NCI-H1105 (cell line): ENCODE data around the gene AK5.
A peak's percentile ranks its signal among the peaks of the same experiment; 100 is the strongest.

Source experiments
- DNase-seq: peaks from one replicate; lab custom pipeline; 2025; lab: John Stamatoyannopoulos, UW

Gene AK5

DNA sequence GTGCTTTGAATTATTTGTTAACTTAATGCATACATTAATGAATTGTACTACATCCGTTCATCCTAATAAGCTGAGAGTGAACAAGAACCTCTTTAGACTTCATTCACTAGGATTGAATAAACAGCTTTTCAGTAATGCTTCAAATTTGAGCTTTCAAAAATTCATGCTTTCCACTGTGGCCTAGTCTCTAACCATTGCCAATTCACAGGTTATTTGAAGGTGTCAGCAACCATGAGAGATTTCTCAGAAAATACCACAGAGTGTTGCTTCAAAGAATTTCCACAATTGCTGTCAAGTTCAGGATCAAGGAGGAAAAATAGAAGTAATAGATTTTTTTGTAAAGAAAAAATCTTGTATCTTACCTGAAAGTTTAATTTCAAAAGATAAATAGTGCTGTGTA is 72.7 kb downstream of the AK5 start:
- no peak for DNase-seq

DNA sequence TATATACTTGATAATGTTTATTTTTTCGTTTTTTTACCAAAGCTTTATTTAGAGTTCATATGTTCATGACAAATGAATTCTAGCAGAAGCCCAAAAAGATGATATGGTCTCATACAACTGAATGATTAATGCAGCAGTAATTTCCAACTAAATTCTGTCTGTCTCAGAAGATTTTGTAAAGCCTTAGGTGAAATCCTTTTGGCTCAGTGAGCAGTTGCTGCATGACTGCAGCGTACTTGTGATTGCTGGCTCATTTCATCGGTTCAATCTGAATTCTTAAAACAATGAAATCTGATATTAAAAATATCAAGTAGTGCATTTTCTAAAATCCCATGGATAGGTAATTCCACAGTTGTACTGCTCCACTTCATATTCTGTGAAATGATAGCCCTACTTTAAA is 73.2 kb downstream of the AK5 start:
- no peak for DNase-seq

DNA sequence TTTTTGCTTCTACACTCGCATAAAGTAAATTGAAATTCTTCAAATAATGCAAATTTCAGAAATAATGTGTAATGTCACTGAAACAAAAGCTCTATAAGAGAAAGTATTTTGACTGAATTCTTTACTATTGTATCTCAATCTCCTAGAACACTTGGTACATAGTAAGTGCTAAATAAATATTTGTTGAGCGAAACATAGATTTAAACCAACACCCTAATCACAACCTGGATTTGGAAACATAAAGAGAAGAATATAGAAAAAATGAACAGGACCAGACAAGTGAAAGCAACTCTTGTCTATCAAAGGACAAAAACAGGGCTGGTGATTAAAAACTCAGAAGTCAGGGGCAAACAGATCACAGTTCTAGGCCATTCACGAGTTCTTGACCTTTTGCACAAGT is 74.3 kb downstream of the AK5 start:
- DNase-seq, result no peak

DNA sequence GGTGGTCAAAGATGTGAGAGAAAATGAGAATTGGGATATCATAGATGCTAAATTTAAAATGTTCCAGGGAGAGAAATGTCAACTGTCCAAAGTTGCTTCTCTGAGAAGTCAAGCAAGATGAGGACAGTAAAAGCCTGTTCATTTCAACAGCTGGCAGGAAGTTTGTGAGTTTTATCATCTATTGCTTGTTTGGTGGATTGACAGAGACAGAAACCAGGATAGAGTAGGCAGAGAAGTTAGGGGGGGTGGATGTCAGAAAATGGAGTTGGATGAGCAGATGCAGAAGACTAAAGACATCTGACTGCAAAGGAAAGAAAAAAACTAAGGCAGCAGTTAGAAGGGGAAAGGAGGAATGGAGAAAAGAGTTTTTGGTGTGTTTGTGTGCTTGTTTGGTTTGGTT is 78.4 kb downstream of the AK5 start:
- no peak for DNase-seq

DNA sequence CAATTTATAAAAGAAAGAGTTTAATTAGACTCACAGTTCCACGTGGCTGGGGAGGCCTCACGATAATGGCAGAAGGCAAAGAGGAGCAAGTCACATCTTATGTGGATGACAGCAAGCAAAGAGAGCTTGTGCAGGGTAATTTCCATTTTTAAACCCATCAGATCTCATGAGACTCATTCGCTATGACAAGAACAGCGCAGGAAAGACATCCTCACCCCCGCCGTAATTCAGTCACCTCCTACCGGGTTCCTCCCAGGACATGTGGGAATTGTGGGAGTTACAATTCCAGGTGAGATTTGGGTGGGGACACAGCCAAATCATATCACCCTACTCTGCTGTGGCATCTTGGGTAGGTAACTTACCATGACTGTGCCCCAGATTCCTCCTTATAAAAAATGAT is 79.8 kb downstream of the AK5 start:
- DNase-seq, result no peak

DNA sequence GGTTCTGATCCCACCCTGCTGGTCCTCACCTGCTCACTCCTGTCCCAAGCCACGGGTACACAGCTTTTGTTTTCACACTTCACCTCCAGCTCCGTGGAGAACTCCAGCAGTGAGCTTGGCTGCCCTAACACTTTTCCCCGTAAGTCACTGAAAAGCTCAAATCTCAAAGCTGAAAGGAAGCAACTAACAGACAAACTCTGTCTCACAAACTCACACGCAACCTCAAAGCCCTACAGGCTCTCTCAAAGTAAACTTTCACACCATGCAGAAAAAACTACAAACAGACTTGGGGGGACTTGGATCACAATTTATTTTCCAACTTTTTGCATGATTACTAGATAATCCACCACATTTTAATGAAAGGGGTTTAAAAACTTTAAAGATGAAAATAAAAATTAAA is 88.3 kb downstream of the AK5 start:
- DNase-seq, result no peak

DNA sequence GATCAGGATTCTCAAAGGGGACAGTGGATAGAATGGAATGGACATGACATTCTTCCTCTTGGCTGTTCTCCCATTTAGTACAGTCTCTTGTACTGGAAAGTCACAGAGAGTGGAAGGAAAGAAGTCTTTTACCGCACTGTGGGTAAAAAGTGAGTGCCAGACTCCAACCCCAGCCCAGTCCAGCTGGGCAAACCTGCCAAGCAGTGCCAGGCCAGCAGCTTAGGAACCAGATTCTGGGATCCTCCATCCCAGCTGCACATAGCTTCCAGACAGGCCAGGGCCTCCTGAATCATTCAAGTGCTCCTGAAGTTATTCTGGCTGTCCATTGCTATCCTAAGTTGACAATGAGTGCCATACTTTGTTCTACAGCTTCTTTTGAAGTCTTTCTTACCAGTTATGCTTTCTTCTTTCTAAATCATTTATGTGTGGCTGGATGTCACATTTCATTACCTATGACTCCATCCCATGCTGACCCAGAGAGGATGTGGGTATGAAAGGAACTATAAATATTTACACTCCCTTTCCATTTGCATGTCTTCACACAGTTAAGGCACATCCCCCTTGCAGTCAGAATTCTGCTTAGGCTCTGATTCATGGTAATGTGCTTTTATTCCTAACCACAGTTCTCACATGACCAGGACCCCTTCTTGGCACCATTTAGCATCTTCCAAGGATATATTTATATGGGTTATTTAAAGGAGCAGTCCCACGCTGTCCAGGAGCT is 88.9 kb downstream of the AK5 start:
- DNase-seq, result no peak

DNA sequence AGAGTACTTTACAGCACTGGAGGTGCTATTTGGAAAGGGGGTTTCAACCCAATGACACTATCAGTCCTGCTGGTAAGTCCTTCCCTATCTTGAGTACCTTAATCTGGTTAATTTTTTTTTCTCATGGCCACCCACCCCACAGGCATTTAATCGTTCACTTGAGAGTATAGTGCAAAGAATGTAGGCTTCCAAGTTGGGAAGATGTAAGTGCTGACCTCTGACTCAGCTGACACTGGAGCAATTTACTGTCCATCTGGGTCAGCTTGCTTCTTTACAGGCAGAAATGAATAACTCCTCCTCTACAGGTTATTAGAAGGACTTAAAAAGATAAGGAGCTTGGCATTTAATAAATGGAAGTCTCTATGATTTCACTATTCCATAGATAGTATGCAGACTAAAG is 89.6 kb downstream of the AK5 start:
- DNase-seq, result no peak

DNA sequence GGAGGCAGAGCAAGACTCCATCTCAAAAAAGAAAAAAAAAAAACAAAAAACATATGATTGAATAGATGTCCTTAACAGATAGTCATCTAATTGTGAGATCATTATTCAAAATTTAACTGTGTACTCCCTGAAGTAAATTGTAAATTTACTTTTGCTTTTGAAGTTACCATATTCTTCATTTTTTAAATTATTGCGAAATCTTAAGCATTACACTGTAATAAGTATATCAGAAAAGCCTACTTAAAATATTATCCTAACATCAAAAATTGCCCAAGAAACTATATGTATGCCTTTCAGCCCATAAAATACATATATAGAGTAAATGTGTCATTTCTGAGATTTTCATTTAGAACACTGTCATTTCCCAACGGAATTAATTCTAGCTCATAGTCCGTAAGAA is 91.9 kb downstream of the AK5 start:
- no peak for DNase-seq

DNA sequence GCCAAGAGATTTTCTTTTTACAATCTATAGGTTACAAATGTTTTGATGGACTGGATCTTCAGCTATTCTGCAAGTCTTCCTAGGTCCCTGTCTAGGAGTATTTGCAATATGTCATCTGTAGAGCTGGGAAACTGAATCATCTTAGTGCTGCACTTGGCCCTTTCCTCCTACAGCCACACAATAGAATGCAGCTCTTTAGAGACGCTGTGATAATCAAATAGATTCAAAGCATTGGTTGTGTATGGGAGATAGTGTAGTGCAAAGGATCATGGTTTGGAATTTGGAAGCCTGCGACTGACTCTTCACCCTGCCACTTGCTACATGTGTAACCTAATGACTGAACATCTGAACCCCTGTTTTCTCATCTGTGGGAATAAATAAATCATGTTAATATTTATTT is 93.7 kb downstream of the AK5 start:
- no peak for DNase-seq

DNA sequence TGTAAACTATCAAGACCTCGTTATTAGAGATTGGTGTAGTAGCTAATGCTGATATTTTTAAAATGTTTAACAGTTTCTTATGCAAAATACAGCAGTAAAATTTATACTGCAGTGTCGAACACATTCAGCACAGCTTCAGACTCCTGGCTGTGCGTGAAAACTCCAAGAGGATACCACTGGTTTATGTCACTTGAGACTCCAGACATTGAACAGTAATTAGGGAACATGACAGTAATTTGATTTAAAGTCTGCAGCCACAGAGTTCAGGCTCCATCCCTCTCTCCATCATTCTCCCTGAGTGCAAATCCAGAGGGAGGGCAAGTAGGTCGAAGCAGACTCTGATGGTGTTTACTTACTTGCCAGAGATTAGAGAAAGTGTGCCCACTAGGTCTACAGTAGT is 94.2 kb downstream of the AK5 start:
- no peak for DNase-seq

DNA sequence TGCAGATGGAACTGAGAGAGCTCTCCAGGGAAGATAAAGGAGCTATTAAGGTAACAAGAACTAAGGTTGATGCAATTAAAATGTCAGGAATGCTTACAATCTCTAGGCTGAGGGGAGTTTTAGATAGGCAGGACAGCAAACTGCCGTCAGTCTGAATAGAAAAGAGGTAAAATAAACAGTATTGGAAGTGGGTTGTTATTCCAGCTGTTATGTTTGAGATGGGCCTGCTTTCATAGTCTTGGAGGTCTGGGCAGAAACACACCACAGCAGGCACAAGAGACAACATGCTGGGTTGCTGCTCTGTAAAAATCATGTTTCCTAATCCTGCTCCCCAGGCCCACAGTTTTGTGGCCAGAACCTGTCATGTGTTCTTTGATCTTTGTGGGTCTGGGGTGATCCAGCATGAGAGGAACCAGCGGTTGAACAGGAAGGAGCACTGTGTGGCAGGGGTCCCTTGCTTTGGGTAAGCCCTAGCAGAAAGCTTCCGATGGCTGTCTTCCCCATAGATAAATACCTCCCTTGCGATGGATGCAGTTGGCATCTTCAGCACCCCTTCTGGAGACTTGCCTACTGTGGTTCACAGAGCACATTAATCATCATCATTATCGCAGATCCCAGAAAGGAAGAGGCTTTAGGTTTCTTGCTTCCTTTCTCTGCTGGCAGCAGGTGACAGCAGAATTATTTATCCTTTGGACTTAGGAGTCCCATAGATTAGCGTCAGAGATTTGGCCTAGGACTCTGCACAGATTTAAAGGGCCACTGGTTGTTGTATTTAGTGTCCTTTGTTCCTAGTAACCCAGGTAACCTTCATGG is 97.1 kb downstream of the AK5 start:
- no peak for DNase-seq

DNA sequence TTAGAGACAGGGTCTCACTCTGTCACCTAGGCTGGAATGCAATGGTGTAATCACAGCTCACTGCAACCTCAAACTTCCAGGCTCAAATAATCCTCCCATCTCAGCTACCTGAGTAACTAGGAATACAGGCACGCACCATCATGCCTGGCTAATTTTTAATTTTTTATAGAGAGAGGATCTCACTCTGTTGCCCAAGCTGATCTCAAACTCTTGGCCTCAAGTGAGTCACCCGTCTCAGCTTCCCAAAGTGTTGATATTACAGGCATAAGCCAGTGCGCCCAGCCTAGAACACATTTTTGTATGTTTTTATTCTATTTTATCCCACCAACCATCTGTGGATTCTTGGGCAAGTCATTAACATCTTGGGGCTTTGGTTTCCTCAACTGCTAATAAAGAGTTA is 100.5 kb downstream of the AK5 start:
- no peak for DNase-seq

DNA sequence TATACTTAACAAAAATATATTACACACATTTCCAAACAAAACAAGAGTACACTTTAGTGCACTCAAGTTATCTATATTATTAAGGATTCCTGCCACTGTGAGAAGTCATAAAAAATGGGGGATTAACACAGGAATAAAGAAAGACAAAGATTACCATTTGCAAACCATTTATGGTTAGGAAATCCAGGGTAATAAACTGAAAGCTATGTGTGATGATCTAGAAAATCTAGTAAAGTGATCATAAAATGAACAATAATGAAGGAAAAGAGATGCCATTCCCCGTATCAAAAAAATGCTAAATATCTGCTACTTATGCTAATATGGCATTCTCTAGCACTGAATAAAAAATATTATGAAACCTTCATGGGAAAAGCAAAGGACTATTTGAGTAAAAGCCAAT is 101.4 kb downstream of the AK5 start:
- DNase-seq, result no peak

DNA sequence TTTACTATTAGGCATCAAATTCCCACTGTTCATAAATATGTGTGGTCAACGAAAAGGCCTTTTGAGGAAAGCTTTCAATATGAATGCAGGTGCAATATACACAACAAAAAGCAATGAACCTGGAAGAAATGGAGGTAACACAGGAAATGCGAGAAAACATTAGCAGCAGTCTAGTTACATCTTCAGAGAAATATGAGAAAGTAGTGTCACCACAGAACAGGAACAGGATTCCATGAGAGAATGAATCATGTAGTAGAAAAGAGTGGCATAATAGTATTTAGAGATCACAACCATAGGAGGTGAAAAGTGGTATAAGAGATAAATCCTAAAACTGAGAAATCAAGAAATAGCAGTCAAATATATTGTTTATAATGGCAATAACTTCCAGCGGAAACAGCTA is 103.7 kb downstream of the AK5 start:
- no peak for DNase-seq

DNA sequence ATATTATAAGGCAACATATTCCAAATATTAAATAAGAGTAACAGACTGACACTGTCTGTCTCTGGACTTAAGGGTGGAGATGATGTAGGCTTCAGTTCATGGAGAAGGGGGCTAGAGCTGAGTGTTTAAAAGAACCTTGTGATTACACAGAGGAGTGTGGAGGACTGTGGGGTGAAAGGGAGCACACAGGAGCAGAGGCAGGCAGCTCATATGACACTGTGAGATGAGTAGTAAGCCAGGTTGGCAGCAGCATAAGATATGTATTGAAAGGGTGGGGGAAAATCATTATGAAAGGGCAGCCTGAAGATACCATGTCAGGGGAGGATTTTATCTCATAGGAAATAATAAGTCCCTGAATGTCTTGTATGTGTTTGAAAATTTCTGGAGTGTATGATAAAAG is 104.5 kb downstream of the AK5 start:
- no peak for DNase-seq

DNA sequence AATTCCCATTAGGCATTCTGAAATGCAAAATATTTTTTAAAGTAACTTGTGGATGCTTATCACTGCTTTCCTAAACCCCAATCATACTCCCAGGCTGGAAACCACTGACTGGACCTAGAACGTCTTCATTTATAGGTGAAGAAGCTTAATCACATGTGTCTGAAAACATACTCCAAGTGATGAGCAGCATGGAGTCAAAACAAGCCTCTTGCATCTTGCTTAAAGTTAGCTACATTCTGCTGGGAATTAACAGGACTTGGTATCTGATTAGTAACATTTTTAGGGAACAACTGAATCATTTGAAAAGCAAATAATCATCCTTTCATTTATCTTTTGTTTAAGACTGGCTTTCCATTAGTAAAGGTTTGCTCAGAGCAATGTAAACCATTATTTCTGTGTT is 105.7 kb downstream of the AK5 start:
- no peak for DNase-seq

DNA sequence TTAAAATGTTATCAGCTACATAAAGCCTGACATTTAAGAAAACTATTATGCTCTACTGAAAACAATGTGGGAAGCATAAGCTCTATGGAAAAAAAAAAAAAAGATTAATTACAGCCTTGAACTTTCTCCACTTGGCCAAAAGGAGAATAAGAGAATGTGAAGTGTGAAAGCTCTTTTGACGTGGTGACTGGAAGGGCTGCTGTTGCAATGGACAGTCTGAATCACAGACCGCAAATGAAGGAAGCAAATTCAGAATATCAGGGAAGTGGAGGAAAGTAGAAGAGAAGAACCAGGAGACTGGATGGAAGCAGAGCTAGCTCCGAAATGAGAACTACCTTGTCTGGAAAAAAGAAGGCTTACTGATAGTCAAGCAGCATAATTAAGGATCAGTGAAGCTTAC is 106.8 kb downstream of the AK5 start:
- DNase-seq, result no peak

DNA sequence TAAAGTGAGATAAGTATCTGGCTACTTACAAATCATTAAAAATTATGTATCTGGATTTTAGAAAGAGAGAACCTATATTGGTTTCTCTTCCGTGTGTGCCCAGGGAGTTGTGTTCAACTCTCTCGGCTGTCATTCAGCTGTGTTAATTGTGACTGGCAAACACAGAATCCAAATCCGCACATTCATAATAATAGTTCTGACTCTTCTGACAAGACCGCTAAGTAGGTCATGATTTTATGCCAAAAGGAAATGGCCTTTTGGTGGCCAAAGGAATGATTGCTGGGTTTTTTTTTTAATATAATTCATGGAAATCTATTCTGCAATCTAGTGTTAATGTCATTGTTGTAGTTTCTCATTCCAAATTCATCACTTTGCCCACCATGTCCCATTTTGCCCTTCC is 110.7 kb downstream of the AK5 start:
- DNase-seq, result no peak

DNA sequence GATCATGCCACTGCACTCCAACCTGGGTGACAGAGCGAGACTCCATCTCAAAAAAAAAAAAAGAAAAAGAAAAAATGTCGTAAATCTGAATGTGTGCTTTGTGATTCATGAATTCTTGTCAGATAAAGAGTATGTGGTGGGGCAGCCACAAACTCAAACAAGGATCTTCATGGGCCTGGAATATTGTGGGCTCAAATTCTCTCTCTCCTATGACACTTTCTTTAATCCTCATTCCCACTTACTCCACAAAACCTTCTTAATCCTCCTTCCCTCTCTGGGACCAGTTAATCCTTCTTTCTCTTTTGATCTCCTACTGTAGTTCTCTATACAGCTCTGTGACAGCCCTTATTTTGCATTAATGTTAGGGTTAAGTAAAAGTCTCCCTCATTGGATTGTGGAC is 112.3 kb downstream of the AK5 start:
- no peak for DNase-seq

DNA sequence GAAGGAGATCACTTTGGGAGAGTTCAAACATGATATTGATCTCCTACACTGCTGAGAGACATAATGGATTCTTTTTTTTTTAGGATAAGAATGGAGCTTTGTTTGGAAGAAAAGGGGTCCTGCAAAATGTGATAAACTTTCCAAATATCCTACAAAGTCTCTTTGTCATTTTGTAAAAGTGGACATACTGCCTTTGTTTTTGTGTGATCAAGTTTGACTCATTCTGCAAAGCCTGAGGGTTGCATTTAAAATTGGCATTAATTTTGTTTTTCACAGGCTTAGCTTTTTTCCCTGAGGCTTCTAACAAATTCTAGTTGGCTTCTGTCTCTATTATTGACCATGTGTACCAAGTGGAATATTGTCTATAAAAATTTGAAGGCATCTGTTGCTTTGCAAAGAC is 113.2 kb downstream of the AK5 start:
- no peak for DNase-seq

DNA sequence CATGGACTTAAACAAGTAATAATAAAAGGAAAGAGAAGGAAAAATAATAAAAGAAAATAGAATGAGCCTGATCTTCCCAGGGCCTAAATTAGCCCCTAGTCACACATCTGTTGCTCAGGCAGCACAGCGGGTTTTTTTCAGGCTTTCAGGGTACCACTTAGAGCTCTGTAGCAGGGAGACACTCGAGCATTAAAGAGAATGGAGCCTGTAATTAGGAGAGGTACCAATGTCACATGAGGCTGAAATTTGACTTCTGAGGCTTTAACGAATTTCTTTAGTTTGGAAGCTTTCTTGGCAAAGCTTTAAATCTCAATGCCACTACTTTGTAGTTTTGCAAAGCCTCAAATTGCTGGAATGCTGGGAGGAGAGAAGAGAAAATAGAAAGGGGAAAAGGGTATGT is 116.3 kb downstream of the AK5 start:
- peak; percentile 33 for DNase-seq

DNA sequence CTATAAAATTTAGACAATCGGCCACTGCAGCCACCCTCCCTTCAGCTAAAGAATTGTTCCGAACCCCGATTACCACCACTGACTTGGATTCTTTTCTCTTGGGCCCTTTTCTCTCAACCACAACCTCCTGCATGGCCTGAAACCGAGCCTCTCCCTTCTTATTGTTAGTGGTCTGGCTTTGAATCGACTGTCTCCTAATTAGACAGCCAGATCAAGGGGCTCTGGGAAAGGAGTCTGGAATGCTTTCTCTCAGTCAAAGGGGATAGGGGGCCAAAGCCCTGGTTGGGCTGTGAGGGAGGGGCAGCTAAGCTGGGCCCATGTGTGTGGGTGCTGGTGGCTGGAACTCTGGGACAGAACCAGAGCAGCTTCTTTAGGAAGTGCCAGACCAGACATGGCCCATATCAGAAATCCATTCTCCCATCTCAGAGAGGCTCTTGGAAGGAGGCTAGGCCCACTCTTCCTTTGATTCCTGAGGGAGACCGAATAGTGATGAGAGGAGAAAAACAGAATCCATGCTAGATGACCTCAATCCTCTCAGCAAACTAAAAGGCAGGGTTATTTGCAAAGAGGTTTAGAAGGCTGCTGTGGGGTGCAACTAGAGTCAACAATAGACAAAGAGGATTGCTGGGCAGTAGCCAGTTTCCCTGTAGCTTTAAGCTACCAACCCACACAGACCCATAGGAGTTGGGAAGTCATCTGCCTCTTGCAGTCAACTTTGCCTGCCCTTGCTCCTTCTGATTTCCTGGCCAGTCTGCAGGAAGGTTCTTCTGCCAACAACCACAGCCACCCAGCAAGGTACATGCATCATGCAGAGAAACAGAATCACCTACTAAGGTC is 117.6 kb downstream of the AK5 start:
- no peak for DNase-seq
